H9 (cell line): ENCODE data around the gene SERINC1. TPM values are rescaled to one million over a fixed set of nuclear protein-coding genes. Genes with fewer than 3 reads are reported as not detected.

Experiments used
- DNase-seq: peaks from one replicate; pipeline ENCODE4 v3.0.0-alpha.2; 2017
- H2AFZ ChIP-seq: one replicate; pipeline ENCODE4 v1.6.1; 2013; ENCODE audit warnings: mild to moderate bottlenecking, low read length, control low read depth, moderate library complexity
- H2AK5ac ChIP-seq: 2 replicates; pipeline ENCODE4 v1.6.1; 2013; ENCODE audit warnings: low read length, control low read depth, mixed read lengths; ENCODE audit not compliant: insufficient read length
- H2BK120ac ChIP-seq: one replicate; pipeline ENCODE4 v1.6.1; 2013; ENCODE audit warnings: low read depth, mild to moderate bottlenecking, low read length, control low read depth, inconsistent platforms; ENCODE audit not compliant: poor library complexity, severe bottlenecking
- H2BK12ac ChIP-seq: 2 replicates; pipeline ENCODE4 v1.6.1; 2013; ENCODE audit warnings: low read length, control low read depth, mixed read lengths, low read depth; ENCODE audit not compliant: insufficient read length
- H2BK15ac ChIP-seq: 2 replicates; pipeline ENCODE4 v1.6.1; 2013; ENCODE audit warnings: low read depth, low read length, control low read depth
- H2BK20ac ChIP-seq: one replicate; pipeline ENCODE4 v1.6.1; 2013; ENCODE audit warnings: low read depth, mild to moderate bottlenecking, low read length, control low read depth, inconsistent platforms; ENCODE audit not compliant: poor library complexity, severe bottlenecking
- H2BK5ac ChIP-seq: 2 replicates; pipeline ENCODE4 v1.6.1; 2013; ENCODE audit warnings: low read length, control low read depth, mixed read lengths; ENCODE audit not compliant: insufficient read length
- H3K14ac ChIP-seq: 2 replicates; pipeline ENCODE4 v1.6.1; 2013; ENCODE audit warnings: low read length, control low read depth; ENCODE audit not compliant: insufficient read depth
- H3K18ac ChIP-seq: 2 replicates; pipeline ENCODE4 v1.6.1; 2013; ENCODE audit warnings: low read depth, mild to moderate bottlenecking, mixed read lengths, low read length, control low read depth; ENCODE audit not compliant: insufficient read length
- H3K23ac ChIP-seq: 2 replicates; pipeline ENCODE4 v1.6.1; 2013; ENCODE audit warnings: low read length, control low read depth, mixed read lengths, low read depth; ENCODE audit not compliant: insufficient read length
- H3K23me2 ChIP-seq: 2 replicates; pipeline ENCODE4 v1.6.1; 2013; ENCODE audit warnings: low read depth, mild to moderate bottlenecking, mixed read lengths, low read length, control low read depth; ENCODE audit not compliant: insufficient read length, poor library complexity, severe bottlenecking
- H3K27ac ChIP-seq: 2 replicates; pipeline ENCODE4 v1.5.1; 2013; ENCODE audit warnings: low read length, control low read depth, mixed read lengths, low read depth; ENCODE audit not compliant: insufficient read length
- H3K27me3 ChIP-seq: 2 replicates; pipeline ENCODE4 v1.6.1; 2013; ENCODE audit warnings: low read length, control low read depth, inconsistent platforms; ENCODE audit not compliant: insufficient read depth
- H3K4ac ChIP-seq: 2 replicates; pipeline ENCODE4 v1.6.1; 2013; ENCODE audit warnings: low read depth, mild to moderate bottlenecking, control low read depth, inconsistent platforms, low read length, moderate library complexity
- H3K4me1 ChIP-seq: 2 replicates; pipeline ENCODE4 v1.6.1; 2013; ENCODE audit warnings: low read length, control low read depth, inconsistent platforms; ENCODE audit not compliant: insufficient read depth
- H3K4me2 ChIP-seq: 2 replicates; pipeline ENCODE4 v1.6.1; 2013; ENCODE audit warnings: low read length, control low read depth, mixed read lengths; ENCODE audit not compliant: insufficient read length, insufficient read depth
- H3K56ac ChIP-seq: 2 replicates; pipeline ENCODE4 v1.6.1; 2013; ENCODE audit warnings: low read depth, mild to moderate bottlenecking, mixed read lengths, low read length, control low read depth; ENCODE audit not compliant: insufficient read length
- H3K79me1 ChIP-seq: 2 replicates; pipeline ENCODE4 v1.6.1; 2013; ENCODE audit warnings: low read depth, mild to moderate bottlenecking, moderate library complexity, low read length, control low read depth, inconsistent platforms; ENCODE audit not compliant: insufficient read depth, poor library complexity, severe bottlenecking
- H3K79me2 ChIP-seq: 2 replicates; pipeline ENCODE4 v1.6.1; 2013; ENCODE audit warnings: low read length, control low read depth, inconsistent platforms; ENCODE audit not compliant: insufficient read depth
- H3K9ac ChIP-seq: 2 replicates; pipeline ENCODE4 v1.6.1; 2013; ENCODE audit warnings: low read length, control low read depth, mixed read lengths; ENCODE audit not compliant: insufficient read length; ENCODE audit errors: extremely low read depth
- H3K9me3 ChIP-seq: one replicate; pipeline ENCODE4 v1.6.1; 2013; ENCODE audit warnings: low read depth, low read length, inconsistent platforms; ENCODE audit not compliant: control insufficient read depth
- H3T11ph ChIP-seq: one replicate; pipeline ENCODE4 v1.6.1; 2013; ENCODE audit warnings: mild to moderate bottlenecking, low read length, control low read depth, inconsistent platforms
- H4K20me1 ChIP-seq: one replicate; pipeline ENCODE4 v1.6.1; 2013; ENCODE audit not compliant: control insufficient read depth, insufficient read length, insufficient read depth
- H4K5ac ChIP-seq: 2 replicates; pipeline ENCODE4 v1.6.1; 2013; ENCODE audit warnings: low read depth, mild to moderate bottlenecking, mixed read lengths, low read length, control low read depth; ENCODE audit not compliant: insufficient read length
- H4K8ac ChIP-seq: replicated peaks from 2 replicates; pipeline ENCODE4 v1.6.1; 2013; ENCODE audit warnings: low read length, control low read depth, mixed read lengths, low read depth; ENCODE audit not compliant: insufficient read length
- H4K91ac ChIP-seq: 2 replicates; pipeline ENCODE4 v1.6.1; 2013; ENCODE audit warnings: low read depth, mild to moderate bottlenecking, moderate library complexity, mixed read lengths, low read length, control low read depth; ENCODE audit not compliant: insufficient read length
- H3K27ac Mint-ChIP-seq, 3 experiments: 2 replicates in 2 of 3; 3 replicates in 1 of 3; pipeline ENCODE4 v1.8.0; 2020 to 2021; ENCODE audit warnings: mixed read lengths in 3 of 3, mild to moderate bottlenecking in 1 of 3, moderate library complexity in 1 of 3
- H3K27me3 Mint-ChIP-seq: 2 replicates; pipeline ENCODE4 v1.8.0; 2021; ENCODE audit warnings: low read depth, mild to moderate bottlenecking, moderate library complexity, mixed read lengths
- H3K36me3 Mint-ChIP-seq, 3 experiments: 2 replicates in 2 of 3; 3 replicates in 1 of 3; pipeline ENCODE4 v1.8.0; 2020 to 2021; ENCODE audit warnings: low read depth in 3 of 3, mixed read lengths in 3 of 3; ENCODE audit not compliant: insufficient read depth in 1 of 3
- H3K4me1 Mint-ChIP-seq, 2 experiments: 2 replicates each; pipeline ENCODE4 v1.8.0; 2020; ENCODE audit warnings: mixed read lengths in 2 of 2
- H3K4me3 Mint-ChIP-seq, 2 experiments: 2 replicates in 1 of 2; 3 replicates in 1 of 2; pipeline ENCODE4 v1.8.0; 2020 to 2021; ENCODE audit warnings: mild to moderate bottlenecking in 2 of 2, mixed read lengths in 2 of 2, moderate library complexity in 1 of 2
- H3K9me3 Mint-ChIP-seq, 2 experiments: 2 replicates in 1 of 2; 3 replicates in 1 of 2; pipeline ENCODE4 v1.8.0; 2020; ENCODE audit warnings: mild to moderate bottlenecking in 2 of 2, mixed read lengths in 2 of 2, moderate library complexity in 1 of 2
- CTCF ChIP-seq: fragments of 200-600 bp; sonication (generic); conservative IDR thresholded peaks from 3 replicates; pipeline ENCODE4 v1.8.0; 2021; ENCODE audit warnings: antibody characterized with exemption, mild to moderate bottlenecking
- WGBS: extraction: QIAGEN DNeasy Blood & Tissue Kit; methylation state at CpG from one replicate; pipeline ENCODE4 v1.1.7; 2013; ENCODE audit warnings: missing lambda C conversion rate, low lambda C conversion rate, mixed read lengths; ENCODE audit not compliant: insufficient read length; ENCODE audit errors: extremely low coverage; 5-methylcytosine and 5-hydroxymethylcytosine counted together
- total RNA-seq: library from RNA; stranded (reverse); gene quantifications from 2 replicates; pipeline ENCODE4 v1.2.1, GENCODE V29; 2021

SERINC1 gene
- total RNA-seq, 1 experiment from 2014 or later = 48.4 TPM

DNA sequence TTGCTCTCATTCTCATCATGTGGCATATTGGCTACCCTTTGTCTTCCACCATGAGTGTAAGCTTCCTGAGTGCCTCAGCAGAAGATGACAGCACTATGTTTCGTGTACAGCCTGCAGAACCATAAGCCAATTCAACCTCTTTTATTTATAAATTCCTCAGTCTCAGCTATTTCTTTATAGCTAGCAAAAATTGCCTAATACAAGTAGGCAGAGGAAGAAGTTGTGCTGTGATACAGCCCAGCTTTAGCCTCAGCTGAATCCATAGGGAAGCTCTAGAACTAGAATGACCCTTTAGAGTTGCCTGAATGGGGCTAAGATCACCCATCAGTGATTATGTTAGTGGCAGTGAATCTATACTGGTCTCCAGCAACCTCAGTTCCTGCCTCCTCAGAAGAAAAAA lies 19.0 kb upstream of the SERINC1 start:
- H3K79me2 ChIP-seq = peaks cover 29% of the 10 kb centered on the region

More for the DNA sequence above, 19.0 kb upstream of the SERINC1 start:
- H3K27ac Mint-ChIP-seq = no peak overlapping the region
- Histone ChIP-seq H3K14ac (no peak overlapping the region), H2AK5ac (no peak overlapping the region), H3T11ph (no peak overlapping the region), H2BK20ac (no peak overlapping the region), H3K9me3 (peaks cover 11% of the 10 kb centered on the region), H3K4me2 (no peak overlapping the region), H3K27me3 (no peaks in the 10 kb centered on the region), H3K23me2 (no peaks in the 10 kb centered on the region), H3K18ac (no peak overlapping the region), H3K56ac (no peak overlapping the region), H4K8ac (no peak overlapping the region), H3K9ac (no peak overlapping the region), H2AFZ (no peak overlapping the region), H4K91ac (no peak overlapping the region), H3K79me1 (no peaks in the 10 kb centered on the region), H3K4me1 (no peaks in the 10 kb centered on the region), H2BK15ac (no peak overlapping the region), H2BK5ac (no peak overlapping the region), H3K4ac (no peak overlapping the region), H2BK12ac (no peak overlapping the region), H4K20me1 (no peaks in the 10 kb centered on the region), H2BK120ac (no peak overlapping the region), H3K27ac (no peak overlapping the region), H3K23ac (no peak overlapping the region), H4K5ac (no peak overlapping the region)
- peaks cover 2 to 6% of the 10 kb centered on the region in 2 experiments for H3K4me1 Mint-ChIP-seq
- TF ChIP-seq CTCF = no peak
- no peaks in the 10 kb centered on the region for H3K27me3 Mint-ChIP-seq
- H3K36me3 Mint-ChIP-seq = peaks cover 14 to 60% (median 23%) of the 10 kb centered on the region in 3 experiments; a peak in 6 of 7 replicates
- H3K9me3 Mint-ChIP-seq = peaks cover 5 to 14% of the 10 kb centered on the region in 2 experiments; a peak in 4 of 5 replicates
- no CpG with 5 or more reads among the region's 1 CpG for WGBS
- DNase-seq = no peak
- H3K4me3 Mint-ChIP-seq = no peak overlapping the region
